Measurements from ENCODE around the gene CTU1.
A peak's percentile ranks its signal among the peaks of the same experiment; 100 is the strongest.

CTU1 gene

DNA sequence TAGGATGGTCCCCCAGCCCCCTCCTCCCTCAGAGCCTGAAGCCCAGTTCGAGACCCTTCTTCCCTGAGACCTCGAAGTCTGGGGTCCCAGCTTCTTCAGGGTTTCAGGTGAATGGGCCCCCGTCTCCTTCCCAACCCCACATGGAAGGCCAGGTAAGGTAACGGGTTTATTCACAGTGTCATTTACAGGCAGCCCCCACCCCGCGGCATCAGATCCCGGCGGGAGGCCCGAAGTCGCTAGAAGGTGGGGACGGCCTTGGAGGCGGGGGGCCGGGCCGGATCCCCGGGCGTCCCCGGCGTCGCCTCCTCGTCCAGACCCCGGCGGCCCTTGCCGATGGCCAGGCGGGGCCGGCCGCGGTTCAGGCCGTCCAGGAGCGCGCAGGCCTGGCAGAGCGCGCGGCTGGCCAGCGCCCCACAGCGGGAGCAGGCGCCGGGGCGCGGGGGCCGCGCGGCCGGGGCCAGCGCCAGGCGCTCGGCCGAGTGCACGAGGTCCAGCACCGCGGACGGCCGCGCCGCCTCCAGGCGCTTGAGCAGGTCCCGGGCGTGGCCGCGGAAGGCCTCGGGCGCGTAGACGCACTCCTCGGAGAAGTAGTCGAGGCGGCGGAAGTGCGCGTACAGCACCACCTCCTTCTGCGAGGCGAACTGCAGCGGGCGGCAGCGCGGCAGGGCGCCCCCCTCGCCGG lies 9.7 kb downstream of the CTU1 start:
- DNase-seq (ENCODE audit: low spot score), result no peak
- no peak overlapping the region for H3K27ac ChIP-seq
- no peak for TF ChIP-seq CTCF (IDR thresholded peaks at IDR 0.05)
- H3K4me3 ChIP-seq, result peak overlapping the region; percentile 25

GRCh38 chr19:51097796-51098195 lies 10.4 kb downstream of the CTU1 start:
- no peak for TF ChIP-seq CTCF (IDR thresholded peaks at IDR 0.05)
- no peak for DNase-seq (ENCODE audit: low spot score)
- Histone ChIP-seq H3K4me3 (no peak overlapping the region), H3K27ac (no peak overlapping the region)

DNA sequence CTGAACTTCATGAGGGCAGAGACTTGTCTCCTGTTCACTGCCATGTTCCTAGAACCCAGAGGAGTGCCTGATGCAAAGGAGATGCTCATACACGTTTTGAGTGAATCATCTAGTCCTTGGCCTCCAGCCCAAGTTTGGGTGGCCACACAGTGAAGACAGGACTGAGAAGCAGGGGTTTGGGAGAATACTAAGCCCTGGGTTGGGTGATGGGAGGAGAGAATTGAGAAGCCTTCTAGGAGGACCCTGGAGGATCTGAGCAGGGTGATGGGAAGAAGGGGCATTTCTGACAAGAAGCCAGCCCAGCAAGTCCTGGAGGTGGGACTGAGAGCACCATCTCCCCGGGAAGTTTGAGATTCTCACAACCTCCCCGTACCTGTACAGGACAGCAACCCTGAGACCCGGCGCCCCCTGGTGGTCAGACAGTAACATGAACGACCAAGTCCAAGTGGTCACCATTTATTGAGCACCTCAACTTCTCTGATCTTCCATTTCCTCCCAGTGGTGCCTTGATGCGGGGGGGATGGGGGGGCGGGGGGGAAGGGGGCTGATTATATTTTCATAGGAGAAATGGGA lies 11.0 kb downstream of the CTU1 start:
- Histone ChIP-seq H3K27ac (no peak overlapping the region), H3K4me3 (no peak overlapping the region)
- TF ChIP-seq CTCF (IDR thresholded peaks at IDR 0.05), result peak; percentile 54
- no peak for DNase-seq (ENCODE audit: low spot score)

GRCh38 chr19:51096473-51097165 lies 11.6 kb downstream of the CTU1 start:
- no peak for TF ChIP-seq CTCF (IDR thresholded peaks at IDR 0.05)
- no peak overlapping the region for H3K4me3 ChIP-seq
- no peak overlapping the region for H3K27ac ChIP-seq
- DNase-seq (ENCODE audit: low spot score), result no peak

DNA sequence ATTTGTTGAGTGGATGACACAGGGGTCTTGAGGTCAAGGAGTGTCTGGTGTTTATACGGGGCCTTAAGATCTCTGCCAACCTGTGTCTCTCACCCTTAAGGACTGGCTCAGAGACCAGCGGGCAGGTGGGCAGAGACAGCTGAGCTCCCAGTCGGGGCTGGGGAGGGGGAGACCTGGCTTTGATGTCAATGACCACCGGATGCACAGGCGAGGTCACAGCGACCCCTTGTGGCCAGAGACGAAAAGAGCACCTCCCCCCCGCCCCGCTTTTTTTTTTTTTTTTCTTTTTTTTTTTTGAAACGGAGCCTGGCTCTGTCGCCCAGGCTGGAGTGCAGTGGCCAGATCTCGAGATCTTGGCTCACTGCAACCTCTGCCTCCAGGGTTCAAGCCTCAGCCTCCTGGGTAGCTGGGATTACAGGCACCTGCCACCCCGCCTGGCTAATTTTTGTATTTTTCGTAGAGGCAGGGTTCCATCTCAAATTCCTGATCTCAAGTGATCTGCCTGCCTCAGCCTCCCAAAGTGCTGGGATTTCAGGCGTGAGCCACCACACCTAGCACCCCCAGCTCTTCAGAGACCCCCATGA lies 13.4 kb downstream of the CTU1 start:
- no peak for DNase-seq (ENCODE audit: low spot score)
- Histone ChIP-seq H3K27ac (no peak overlapping the region), H3K4me3 (no peak overlapping the region)
- peak; percentile 29 for TF ChIP-seq CTCF (IDR thresholded peaks at IDR 0.05)

GRCh38 chr19:51093510-51094345 lies 14.5 kb downstream of the CTU1 start:
- Histone ChIP-seq H3K4me3 (no peak overlapping the region), H3K27ac (no peak overlapping the region)
- no peak for TF ChIP-seq CTCF (IDR thresholded peaks at IDR 0.05)
- DNase-seq (ENCODE audit: low spot score), result no peak

All from coronary artery (tissue), 2 donors.